ENCODE measurements around the gene BRSK1. TPM values are rescaled to one million over a fixed set of nuclear protein-coding genes. Genes with fewer than 3 reads are reported as not detected.

BRSK1 gene
- total and polyA plus RNA-seq, 2 of the 13 experiments (the other 11 are each of a cell fraction or from before 2014, with no cell fraction given) = 0.18 to 1.2 TPM

DNA sequence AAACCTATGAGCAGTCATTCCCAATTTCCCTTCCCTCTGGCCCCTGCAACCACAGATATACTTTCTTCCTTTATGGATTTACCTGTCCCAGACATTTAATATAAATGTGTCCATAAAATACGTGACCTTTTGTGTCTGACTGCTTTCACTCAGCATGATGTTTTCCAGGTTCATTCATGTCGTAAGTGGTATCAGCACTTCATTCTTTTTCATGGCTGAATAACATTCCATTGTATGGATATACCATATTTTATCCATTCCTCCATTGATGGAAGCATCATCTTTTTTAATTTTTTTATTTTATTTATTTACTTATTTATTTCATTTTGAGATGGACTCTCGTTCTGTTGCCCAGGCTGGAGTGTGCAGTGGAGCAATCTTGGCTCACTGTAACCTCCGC is 17.0 kb upstream of the BRSK1 start:
- Histone ChIP-seq H3K79me2 (ENCODE audit: insufficient read depth, low read length) (no peaks in the 10 kb centered on the region), H3K9ac (ENCODE audit: insufficient read depth, low read depth, low read length) (no peak overlapping the region), H3K4me2 (ENCODE audit: low read depth, low read length) (no peak overlapping the region), H3K36me3 (replicated peaks in 1 of 2; ENCODE audit: control insufficient read depth in 1 of 2, insufficient read depth in 2 of 2, low read length in 2 of 2) (no peaks in the 10 kb centered on the region; a peak in 1 of 5 replicates), H4K20me1 (ENCODE audit: insufficient read depth, low read length) (no peaks in the 10 kb centered on the region), H3K27ac (ENCODE audit: extremely low read length, insufficient read depth, low read length) (no peak overlapping the region), H3K27me3 (ENCODE audit: control insufficient read depth in 1 of 2, insufficient read depth in 2 of 2, low read length in 2 of 2) (no peaks in the 10 kb centered on the region; a peak in 1 of 5 replicates), H2AFZ (ENCODE audit: low read length) (no peak overlapping the region), H3K9me3 (ENCODE audit: low read length) (no peaks in the 10 kb centered on the region), H3K4me3 (replicated peaks in 1 of 3; ENCODE audit: insufficient read depth in 1 of 3, low read depth in 2 of 3, low read length in 3 of 3) (no peak overlapping the region), H3K4me1 (ENCODE audit: insufficient read depth, low read length) (0 out of 2 replicates have a peak, but pooled peaks cover 5% of the 10 kb centered on the region)
- TF ChIP-seq ZNF746 (CRISPR knock-in tag; IDR thresholded peaks at IDR 0.05) (no peak), ZSCAN20 (CRISPR knock-in tag; IDR thresholded peaks at IDR 0.05; ENCODE audit: borderline replicate concordance) (no peak), TCF12 (IDR thresholded peaks at IDR 0.05) (no peak), TCF12 (CRISPR knock-in tag; IDR thresholded peaks at IDR 0.05) (no peak), RXRB (CRISPR knock-in tag; IDR thresholded peaks at IDR 0.05; ENCODE audit: borderline replicate concordance) (no peak), ZNF282 (IDR thresholded peaks at IDR 0.05; ENCODE audit: partially characterized antibody) (no peak), CEBPB (IDR thresholded peaks at IDR 0.05; ENCODE audit: borderline replicate concordance, low read depth, low read length) (no peak), LCORL (IDR thresholded peaks at IDR 0.05) (no peak), LCORL (CRISPR knock-in tag; IDR thresholded peaks at IDR 0.05) (no peak), TBL1XR1 (IDR thresholded peaks at IDR 0.05; ENCODE audit: borderline replicate concordance, low read length, partially characterized antibody) (no peak), ZNF883 (CRISPR knock-in tag; IDR thresholded peaks at IDR 0.05; ENCODE audit: not compliant biosample characterization) (no peak), MAFG (CRISPR knock-in tag; IDR thresholded peaks at IDR 0.05) (no peak), ISL2 (CRISPR knock-in tag; IDR thresholded peaks at IDR 0.05) (no peak)
- TF ChIP-seq, protein P1, sequence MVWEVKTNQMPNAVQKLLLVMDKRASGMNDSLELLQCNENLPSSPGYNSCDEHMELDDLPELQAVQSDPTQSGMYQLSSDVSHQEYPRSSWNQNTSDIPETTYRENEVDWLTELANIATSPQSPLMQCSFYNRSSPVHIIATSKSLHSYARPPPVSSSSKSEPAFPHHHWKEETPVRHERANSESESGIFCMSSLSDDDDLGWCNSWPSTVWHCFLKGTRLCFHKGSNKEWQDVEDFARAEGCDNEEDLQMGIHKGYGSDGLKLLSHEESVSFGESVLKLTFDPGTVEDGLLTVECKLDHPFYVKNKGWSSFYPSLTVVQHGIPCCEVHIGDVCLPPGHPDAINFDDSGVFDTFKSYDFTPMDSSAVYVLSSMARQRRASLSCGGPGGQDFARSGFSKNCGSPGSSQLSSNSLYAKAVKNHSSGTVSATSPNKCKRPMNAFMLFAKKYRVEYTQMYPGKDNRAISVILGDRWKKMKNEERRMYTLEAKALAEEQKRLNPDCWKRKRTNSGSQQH (CRISPR knock-in tag; IDR thresholded peaks at IDR 0.05; ENCODE audit: low read depth) = no peak
- ATAC-seq (no peak), FAIRE-seq (no peak), DNase-seq (ENCODE audit: low spot score) (no peak)
- ChIA-PET CTCF (ENCODE audit: low intra/inter-chr PET ratio, low total read pairs) (no interaction called here), POLR2A (no interaction called here)
- 94% methylated on average over 4 of the region's 4 CpGs for WGBS (ENCODE audit: low lambda C conversion rate)
- intact Hi-C loops (cut with micrococcal nuclease; ENCODE audit: unreplicated experiment) = no loop called here
- in situ Hi-C loops (cut with HindIII; ENCODE audit: extremely low pct_ligation_motif_present, low pct_unique_long_range_greater_than_20kb) = no loop called here
- no TSS peak for BruUV-seq (replicated peaks)
